MCF 10A (cell line): ENCODE measurements around the gene DBR1. TPM values are rescaled to one million over a fixed set of nuclear protein-coding genes. Genes with fewer than 3 reads are reported as not detected.
A peak's percentile ranks its signal among the peaks of the same experiment; 100 is the strongest.

Source experiments
- BruUV-seq: library from RNA; stranded (reverse); fragments of 400-500 nt; replicated peaks from 2 replicates; lab custom pipeline; 2021; lab: Mats Ljungman, UMichigan
- CTCF ChIA-PET: fragments of 300-600 bp; sonication (Branson Sonifier 250); formaldehyde crosslinking; extraction: SDS; loops from one replicate; lab custom pipeline; 2021; ENCODE audit warnings: antibody characterized with exemption, inconsistent platforms; lab: Yijun Ruan, JAX
- POLR2A ChIA-PET: fragments of 300-600, 350-650 bp; sonication (Branson Sonifier 250); formaldehyde crosslinking; extraction: SDS; loops from one replicate; lab custom pipeline; 2020; ENCODE audit warnings: antibody characterized with exemption, inconsistent platforms; lab: Yijun Ruan, JAX
- DNase-seq: peaks from one replicate; pipeline ENCODE4 v3.0.0-alpha.2; 2018; ENCODE audit not compliant: unreplicated experiment
- H3K27ac Mint-ChIP-seq: one replicate; pipeline ENCODE4 v1.8.0; 2022; ENCODE audit warnings: mild to moderate bottlenecking, low read depth, mixed read lengths; ENCODE audit not compliant: unreplicated experiment
- H3K27me3 Mint-ChIP-seq: one replicate; pipeline ENCODE4 v1.8.0; 2022; ENCODE audit warnings: mixed read lengths; ENCODE audit not compliant: insufficient read depth, unreplicated experiment
- H3K36me3 Mint-ChIP-seq: one replicate; pipeline ENCODE4 v1.8.0; 2022; ENCODE audit warnings: mild to moderate bottlenecking, moderate library complexity, mixed read lengths; ENCODE audit not compliant: insufficient read depth, unreplicated experiment
- H3K4me1 Mint-ChIP-seq: one replicate; pipeline ENCODE4 v1.8.0; 2022; ENCODE audit warnings: mixed read lengths; ENCODE audit not compliant: insufficient read depth, unreplicated experiment
- H3K4me3 Mint-ChIP-seq: one replicate; pipeline ENCODE4 v1.8.0; 2022; ENCODE audit warnings: mild to moderate bottlenecking, moderate library complexity, mixed read lengths; ENCODE audit not compliant: unreplicated experiment
- H3K9me3 Mint-ChIP-seq: one replicate; pipeline ENCODE4 v1.8.0; 2022; ENCODE audit warnings: mixed read lengths; ENCODE audit not compliant: unreplicated experiment
- CTCF ChIP-seq: fragments of 200-600 bp; IDR thresholded peaks from one replicate; pipeline ENCODE4 v1.8.0; 2022; ENCODE audit warnings: antibody characterized with exemption, mild to moderate bottlenecking; ENCODE audit not compliant: unreplicated experiment
- intact Hi-C: fragments of 100-400 bp; cut with micrococcal nuclease; formaldehyde crosslinking; loops from 2 replicates; pipeline ENCODE4 v1.14.1; 2022
- total RNA-seq: library from RNA; stranded (reverse); gene quantifications from 2 replicates; pipeline ENCODE4 v1.2.3, GENCODE V29; 2022

The DBR1 gene
- total RNA-seq, 1 experiment from 2014 or later = 12.4 TPM

GRCh38 chr3:138132239-138132638, 42.5 kb downstream of the DBR1 start, which contains the start of gene A4GNT:
Gene A4GNT (minus strand): TSS chr3:138132390. CDS start chr3:138131256, 1,134 bp downstream.
- Mint-ChIP-seq H3K4me3 (no peak within 1 kb of the TSS), H3K27me3 (no peaks in the 10 kb centered on the region), H3K4me1 (no peaks in the 10 kb centered on the region), H3K9me3 (no peaks in the 10 kb centered on the region), H3K27ac (no peak within 1 kb of the TSS), H3K36me3 (no peaks in the 10 kb centered on the region)
- TF ChIP-seq CTCF = no peak
- BruUV-seq = no TSS peak
- CTCF ChIA-PET = interaction anchor here (0.6 to 1.7 kb wide), 7 partner anchors 14 to 592 kb away, joined by 3 to 6 read pairs (median 4); no protein-coding TSS in a partner anchor
- intact Hi-C loops = no loop called here
- no peak for DNase-seq
- POLR2A ChIA-PET = interaction anchor here (1.4 kb wide), 1 partner anchor 12 kb away, joined by 3 read pairs; no protein-coding TSS in a partner anchor

- Mint-ChIP-seq H3K36me3 (peaks cover 7% of the 10 kb centered on the region), H3K4me3 (no peak overlapping the region), H3K4me1 (peaks cover 10% of the 10 kb centered on the region), H3K9me3 (no peaks in the 10 kb centered on the region), H3K27ac (no peak overlapping the region), H3K27me3 (no peaks in the 10 kb centered on the region)
- TF ChIP-seq CTCF = no peak
- intact Hi-C loops = no loop called here
- no TSS peak for BruUV-seq
- no peak for DNase-seq
- POLR2A ChIA-PET = interaction anchor here (1.2 kb wide), 1 partner anchor 59 kb away, joined by 6 read pairs; the partner anchor contains the start of gene ARMC8
- CTCF ChIA-PET = interaction anchor here (1.4 to 2.8 kb wide), 3 partner anchors 9 to 61 kb away, joined by 4 to 18 read pairs (median 4); no protein-coding TSS in a partner anchor
Measured at GRCh38 chr3:138127636-138128365, 46.9 kb downstream of the DBR1 start.

- BruUV-seq = no TSS peak
- H3K4me1 Mint-ChIP-seq = peaks cover 10% of the 10 kb centered on the region
- H3K9me3 Mint-ChIP-seq = no peaks in the 10 kb centered on the region
- H3K4me3 Mint-ChIP-seq = no peak overlapping the region
- intact Hi-C loops = no loop called here
- DNase-seq = peak; percentile 31
- CTCF ChIA-PET = interaction anchor here (2.1 to 2.4 kb wide), 2 partner anchors 56 to 59 kb away, joined by 9 to 12 read pairs; no protein-coding TSS in a partner anchor
- H3K27ac Mint-ChIP-seq = no peak overlapping the region
- H3K27me3 Mint-ChIP-seq = no peaks in the 10 kb centered on the region
- TF ChIP-seq CTCF = no peak
- POLR2A ChIA-PET = no interaction called here
- H3K36me3 Mint-ChIP-seq = peaks cover 8% of the 10 kb centered on the region
Measured at GRCh38 chr3:138125548-138126221, 49.0 kb downstream of the DBR1 start.
